Stimulated activated CD4-positive, alpha-beta T cell treated with anti-CD3 and anti-CD28 coated beads, Interleukin-2, amount 100 ng/mL, for 24 hours (primary cell): ENCODE results near the gene SPINK5.

ENCODE experiments used
- DNase-seq, 2 donors: peaks; one replicate each; pipeline ENCODE4 v3.0.0-alpha.2; 2020

SPINK5 gene

GRCh38 chr5:148179234-148179824 is 115.5 kb downstream of the SPINK5 start:
- no peak for DNase-seq

GRCh38 chr5:148186248-148187003 is 122.6 kb downstream of the SPINK5 start:
- no peak for DNase-seq
